GM12878 (cell line): ENCODE results near the gene KCNK7. TPM values are rescaled to one million over a fixed set of nuclear protein-coding genes. Genes with fewer than 3 reads are reported as not detected.

ENCODE experiments used
- ATAC-seq: fragments of 200-7000 bp; cut with Tn5 transposase; 3 replicates; pipeline ENCODE4 v1.9.1; 2020; ENCODE audit warnings: mild to moderate bottlenecking, moderate library complexity
- BruUV-seq: library from RNA; stranded (reverse); fragments of 400-500 nt; replicated peaks from 2 replicates; lab custom pipeline; 2021; lab: Mats Ljungman, UMichigan
- CTCF ChIA-PET: fragments of 300-600 bp; sonication (Branson Sonifier 250); formaldehyde crosslinking; extraction: SDS; loops from one replicate; lab custom pipeline; 2021; ENCODE audit warnings: inconsistent platforms; lab: Yijun Ruan, JAX
- POLR2A ChIA-PET: fragments of 350-600 bp; formaldehyde crosslinking; extraction: SDS; loops from one replicate; lab custom pipeline; 2021; ENCODE audit warnings: inconsistent platforms; lab: Charles Lee
- RAD21 ChIA-PET: fragments of 300-600 bp; sonication (Branson Sonifier 250); formaldehyde crosslinking; loops from one replicate; lab custom pipeline; 2023; ENCODE audit warnings: antibody characterized with exemption; ENCODE audit not compliant: unreplicated experiment; lab: Charles Lee
- SMC1A ChIA-PET: fragments of 300-600 bp; sonication (Branson Sonifier 250); formaldehyde crosslinking; loops from one replicate; lab custom pipeline; 2023; ENCODE audit not compliant: unreplicated experiment, uncharacterized antibody; lab: Charles Lee
- DNase-seq: peaks from one replicate; pipeline ENCODE4 v3.0.0-alpha.2; 2011; ENCODE audit warnings: low read depth, low spot score
- FAIRE-seq: peaks from 3 replicates; lab custom pipeline; 2011; peaks lifted over from hg19 to GRCh38; lab: Jason Lieb, UNC
- H2AFZ ChIP-seq: 2 replicates; pipeline ENCODE4 v1.6.0; 2011; ENCODE audit warnings: low read depth, low read length, control low read depth; ENCODE audit not compliant: control insufficient read depth
- H3K27ac ChIP-seq: 2 replicates; pipeline ENCODE4 v1.5.1; 2011; ENCODE audit warnings: control low read depth; ENCODE audit not compliant: control insufficient read depth, insufficient read depth
- H3K27me3 ChIP-seq, 2 experiments: replicated peaks in 1 of 2; 2 replicates each; pipeline versions ENCODE4 v1.6.0 to v1.6.1; 2011; ENCODE audit warnings: low read length in 1 of 2; ENCODE audit not compliant: control insufficient read depth in 2 of 2, insufficient read depth in 2 of 2
- H3K36me3 ChIP-seq, 2 experiments: 2 replicates each; pipeline ENCODE4 v1.5.1; 2011; ENCODE audit warnings: low read length in 1 of 2; ENCODE audit not compliant: control insufficient read depth in 2 of 2, insufficient read depth in 2 of 2
- H3K4me1 ChIP-seq: 2 replicates; pipeline ENCODE4 v1.6.1; 2011; ENCODE audit warnings: mild to moderate bottlenecking, low read length, moderate library complexity, mixed read lengths; ENCODE audit not compliant: control insufficient read depth, insufficient read depth
- H3K4me2 ChIP-seq: 2 replicates; pipeline ENCODE4 v1.6.0; 2011; ENCODE audit warnings: control low read depth; ENCODE audit not compliant: control insufficient read depth, insufficient read depth
- H3K4me3 ChIP-seq: fragments of 200-600 bp; sonication (generic); 2 replicates; pipeline ENCODE4 v1.5.1; 2016
- H3K79me2 ChIP-seq: 2 replicates; pipeline ENCODE4 v1.6.0; 2011; ENCODE audit warnings: low read length; ENCODE audit not compliant: control insufficient read depth, insufficient read depth
- H3K9ac ChIP-seq: 2 replicates; pipeline ENCODE4 v1.8.0; 2011; ENCODE audit warnings: low read length, control low read depth, mixed read lengths; ENCODE audit not compliant: control insufficient read depth, insufficient read depth
- H3K9me3 ChIP-seq: replicated peaks from 3 replicates; pipeline ENCODE4 v1.5.1; 2011; ENCODE audit warnings: mild to moderate bottlenecking, low read length; ENCODE audit not compliant: control insufficient read depth, insufficient read depth
- H4K20me1 ChIP-seq: 2 replicates; pipeline ENCODE4 v1.6.0; 2011; ENCODE audit not compliant: control insufficient read depth, insufficient read depth
- NBN ChIP-seq: fragments of 450-650 bp; IDR thresholded peaks from 2 replicates; pipeline ENCODE4 v1.6.1; 2016
- TBL1XR1 ChIP-seq: IDR thresholded peaks from 2 replicates; pipeline ENCODE4 v1.6.1; 2012; ENCODE audit warnings: low read depth, low read length, improper control_type of control experiment
- WGBS: methylation state at CpG from one replicate; pipeline ENCODE4 v1.1.6; 2016; ENCODE audit warnings: low lambda C conversion rate; ENCODE audit not compliant: insufficient replicate concordance, insufficient coverage; ENCODE audit errors: missing lambda C conversion rate; 5-methylcytosine and 5-hydroxymethylcytosine counted together
- in situ Hi-C: fragments of 300-500 bp; cut with MboI; formaldehyde crosslinking; loops from 9 replicates; pipeline ENCODE4 v1.14.3; 2018; ENCODE audit warnings: mixed read lengths
- intact Hi-C: fragments of 100-400 bp; cut with micrococcal nuclease; formaldehyde crosslinking; loops from one replicate; pipeline ENCODE4 v1.14.2; 2022; ENCODE audit not compliant: unreplicated experiment
- polyA plus RNA-seq, 11 experiments: library from polyadenylated mRNA; depleted of rRNA in 4 of 11; unstranded in 6 of 11; stranded (reverse) in 5 of 11; fragments of >200 nt; fragmentation: Nextera tagmentation in 4 of 11; fragmentation: Illumina TruSeq in 1 of 11; extraction: Ambion mirVana in 4 of 11; extraction: Trizol in 1 of 11; gene quantifications; 1 replicate in 1 of 11; 2 replicates in 10 of 11; pipeline versions ENCODE4 v1.2.1 to v1.2.3, GENCODE V29; 2011 to 2016; ENCODE audit warnings: inconsistent platforms in 2 of 11, missing spikeins in 2 of 11, low read depth in 1 of 11
- total RNA-seq, 4 experiments: library from RNA; depleted of rRNA in 3 of 4; stranded (reverse); fragments of >200 nt in 3 of 4; fragmentation: Illumina TruSeq in 1 of 4; extraction: Trizol in 1 of 4; gene quantifications; 2 replicates each; pipeline versions ENCODE4 v1.2.1 to v1.2.3, GENCODE V29; 2013 to 2021
- TF ChIP-seq, protein P1 (sequence below): IDR thresholded peaks from 2 replicates; pipeline ENCODE4 v1.6.1; 2012; ENCODE audit warnings: low read depth, low read length, improper control_type of control experiment
- TF ChIP-seq, protein P2 (sequence below): IDR thresholded peaks from 2 replicates; pipeline ENCODE4 v1.6.1; 2012; ENCODE audit warnings: low read depth, low read length, improper control_type of control experiment
- TF ChIP-seq, protein P3 (sequence below): fragments of 450-650 bp; IDR thresholded peaks from 2 replicates; pipeline ENCODE4 v1.6.1; 2014; ENCODE audit warnings: mild to moderate bottlenecking
- TF ChIP-seq, protein P4 (sequence below): IDR thresholded peaks from 2 replicates; pipeline ENCODE4 v1.6.1; 2011; ENCODE audit warnings: borderline replicate concordance, low read depth, mild to moderate bottlenecking, moderate library complexity, low read length; ENCODE audit not compliant: insufficient read depth, poor library complexity, severe bottlenecking

The KCNK7 gene
- total and polyA plus RNA-seq, 10 of the 15 experiments (the other 5 are each of a cell fraction or from before 2014, with no cell fraction given) = 0.11 to 0.54 (median 0.23) TPM; not detected in 7

DNA sequence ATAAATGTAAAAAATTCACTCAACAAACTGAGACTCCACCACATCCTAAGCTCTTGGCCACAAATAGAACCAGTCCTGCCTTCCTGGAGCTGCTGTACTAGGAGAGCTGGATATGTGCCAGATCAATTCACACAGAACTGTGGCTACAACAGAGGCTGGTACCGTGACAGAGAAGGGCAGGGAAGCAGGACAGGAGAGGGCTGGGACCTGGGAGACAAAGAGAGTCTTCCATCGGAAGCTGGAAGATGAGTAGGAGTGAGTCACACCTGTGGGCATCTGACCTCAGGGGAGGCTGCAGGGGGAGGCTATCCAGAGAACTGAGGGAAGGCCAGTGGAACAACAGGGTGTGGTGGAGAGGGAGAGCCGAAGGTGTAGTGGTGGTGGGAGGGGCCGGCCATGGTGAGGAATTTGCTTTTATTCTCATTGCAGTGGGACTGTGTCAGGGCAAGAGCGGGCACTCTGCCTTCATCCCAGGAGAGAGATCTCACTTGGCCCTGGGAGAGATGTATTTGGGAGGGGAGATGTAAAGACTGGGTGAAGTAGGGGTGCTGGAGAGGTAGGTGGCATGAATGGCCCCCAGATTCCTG, 35.6 kb downstream of the KCNK7 start (continued):
- no peak for TF ChIP-seq NBN

DNA sequence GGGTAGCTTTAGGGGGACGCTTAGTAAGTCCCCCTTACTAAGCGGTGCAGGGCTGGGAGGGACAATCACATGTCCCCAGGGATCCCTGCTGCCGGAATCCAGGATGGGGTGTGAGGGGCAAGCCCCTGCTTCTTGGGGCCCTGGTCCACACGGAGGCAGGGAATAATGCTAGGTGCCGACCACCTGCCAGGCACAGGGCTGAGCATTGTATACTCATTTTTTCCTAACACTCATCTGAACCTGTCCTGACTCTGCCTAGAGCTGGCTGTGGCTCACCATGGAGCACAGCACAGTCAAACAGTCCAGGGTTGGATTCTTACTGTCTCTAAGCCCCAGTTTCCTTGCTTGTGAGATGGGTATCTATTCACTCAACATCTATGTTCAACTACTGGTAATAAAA, 36.1 kb downstream of the KCNK7 start:
- ChIA-PET CTCF (interaction anchor here (0.7 to 2.0 kb wide), 3 partner anchors 18 to 34 kb away, joined by 3 to 6 read pairs (median 3); no protein-coding TSS in a partner anchor), POLR2A (interaction anchor here (0.6 to 1.1 kb wide), 3 partner anchors 11 to 48 kb away, joined by 3 to 4 read pairs (median 3); partner anchors contain the start of gene ZNRD2), SMC1A (no interaction called here), RAD21 (interaction anchor here (1.1 kb wide), 1 partner anchor 11 kb away, joined by 3 read pairs; the partner anchor contains the start of gene ZNRD2)
- H3K9me3 ChIP-seq = no peaks in the 10 kb centered on the region
- no peak for FAIRE-seq
- no peak overlapping the region for H3K27ac ChIP-seq
- no peak overlapping the region for H3K4me3 ChIP-seq
- H3K27me3 ChIP-seq = no peaks in the 10 kb centered on the region; a peak in 2 of 4 replicates
- H3K9ac ChIP-seq = no peak overlapping the region
- H2AFZ ChIP-seq = no peak overlapping the region
- H4K20me1 ChIP-seq = no peaks in the 10 kb centered on the region
- no peak for ATAC-seq
- no TSS peak for BruUV-seq
- H3K79me2 ChIP-seq = no peaks in the 10 kb centered on the region
- no peak overlapping the region for H3K4me2 ChIP-seq
- no peaks in the 10 kb centered on the region for H3K36me3 ChIP-seq
- intact Hi-C loops = no loop called here
- H3K4me1 ChIP-seq = no peaks in the 10 kb centered on the region
- DNase-seq = no peak
- 67% methylated on average over 5 of the region's 5 CpGs for WGBS
- TF ChIP-seq, protein P1, sequence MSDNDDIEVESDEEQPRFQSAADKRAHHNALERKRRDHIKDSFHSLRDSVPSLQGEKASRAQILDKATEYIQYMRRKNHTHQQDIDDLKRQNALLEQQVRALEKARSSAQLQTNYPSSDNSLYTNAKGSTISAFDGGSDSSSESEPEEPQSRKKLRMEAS = no peak
- TF ChIP-seq, protein P2, sequence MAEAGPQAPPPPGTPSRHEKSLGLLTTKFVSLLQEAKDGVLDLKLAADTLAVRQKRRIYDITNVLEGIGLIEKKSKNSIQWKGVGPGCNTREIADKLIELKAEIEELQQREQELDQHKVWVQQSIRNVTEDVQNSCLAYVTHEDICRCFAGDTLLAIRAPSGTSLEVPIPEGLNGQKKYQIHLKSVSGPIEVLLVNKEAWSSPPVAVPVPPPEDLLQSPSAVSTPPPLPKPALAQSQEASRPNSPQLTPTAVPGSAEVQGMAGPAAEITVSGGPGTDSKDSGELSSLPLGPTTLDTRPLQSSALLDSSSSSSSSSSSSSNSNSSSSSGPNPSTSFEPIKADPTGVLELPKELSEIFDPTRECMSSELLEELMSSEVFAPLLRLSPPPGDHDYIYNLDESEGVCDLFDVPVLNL = no peak
- TF ChIP-seq, protein P3, sequence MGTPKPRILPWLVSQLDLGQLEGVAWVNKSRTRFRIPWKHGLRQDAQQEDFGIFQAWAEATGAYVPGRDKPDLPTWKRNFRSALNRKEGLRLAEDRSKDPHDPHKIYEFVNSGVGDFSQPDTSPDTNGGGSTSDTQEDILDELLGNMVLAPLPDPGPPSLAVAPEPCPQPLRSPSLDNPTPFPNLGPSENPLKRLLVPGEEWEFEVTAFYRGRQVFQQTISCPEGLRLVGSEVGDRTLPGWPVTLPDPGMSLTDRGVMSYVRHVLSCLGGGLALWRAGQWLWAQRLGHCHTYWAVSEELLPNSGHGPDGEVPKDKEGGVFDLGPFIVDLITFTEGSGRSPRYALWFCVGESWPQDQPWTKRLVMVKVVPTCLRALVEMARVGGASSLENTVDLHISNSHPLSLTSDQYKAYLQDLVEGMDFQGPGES = no peak
- TF ChIP-seq TBL1XR1 (no peak), NBN (no peak)
- TF ChIP-seq, protein P4, sequence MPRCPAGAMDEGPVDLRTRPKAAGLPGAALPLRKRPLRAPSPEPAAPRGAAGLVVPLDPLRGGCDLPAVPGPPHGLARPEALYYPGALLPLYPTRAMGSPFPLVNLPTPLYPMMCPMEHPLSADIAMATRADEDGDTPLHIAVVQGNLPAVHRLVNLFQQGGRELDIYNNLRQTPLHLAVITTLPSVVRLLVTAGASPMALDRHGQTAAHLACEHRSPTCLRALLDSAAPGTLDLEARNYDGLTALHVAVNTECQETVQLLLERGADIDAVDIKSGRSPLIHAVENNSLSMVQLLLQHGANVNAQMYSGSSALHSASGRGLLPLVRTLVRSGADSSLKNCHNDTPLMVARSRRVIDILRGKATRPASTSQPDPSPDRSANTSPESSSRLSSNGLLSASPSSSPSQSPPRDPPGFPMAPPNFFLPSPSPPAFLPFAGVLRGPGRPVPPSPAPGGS = no peak
- in situ Hi-C loops = no loop called here
